ENCODE measurements around the gene CHID1.

- TF ChIP-seq KDM1A (IDR thresholded peaks at IDR 0.05) (no peak), RERE (CRISPR knock-in tag; IDR thresholded peaks at IDR 0.05; ENCODE audit: borderline replicate concordance) (no peak), POLR2AphosphoS5 (IDR thresholded peaks at IDR 0.05; ENCODE audit: control insufficient read depth, insufficient read depth, low read depth, low read length) (no peak), ZBTB40 (IDR thresholded peaks at IDR 0.05) (no peak), ZBTB40 (CRISPR knock-in tag; IDR thresholded peaks at IDR 0.05) (no peak), ELK1 (CRISPR knock-in tag; IDR thresholded peaks at IDR 0.05) (no peak), GATAD2A (IDR thresholded peaks at IDR 0.05) (no peak), EZH2 (IDR thresholded peaks at IDR 0.05; ENCODE audit: borderline replicate concordance, low read depth, low read length) (no peak), BCLAF1 (IDR thresholded peaks at IDR 0.05; ENCODE audit: borderline replicate concordance in 1 of 2, control insufficient read depth in 1 of 2, low read depth in 2 of 2, low read length in 1 of 2) (no peak), ZNF274 (IDR thresholded peaks at IDR 0.05; ENCODE audit: borderline replicate concordance, low read depth, low read length) (no peak), PPARD (CRISPR knock-in tag; IDR thresholded peaks at IDR 0.05) (no peak)
Measured at GRCh38 chr11:867856-868358, 42.7 kb downstream of the CHID1 start.
